ENCODE measurements around the gene PLCE1. TPM values are rescaled to one million over a fixed set of nuclear protein-coding genes. Genes with fewer than 3 reads are reported as not detected.

The PLCE1 gene
- total RNA-seq, 4 donors from 2014 or later = 17.7 to 26.7 (median 20.8) TPM

GRCh38 chr10:94013331-94013760, 19.6 kb downstream of the PLCE1 start:
- WGBS = 68% methylated on average over 1 of the region's 1 CpG
- TF ChIP-seq CTCF (IDR thresholded peaks at IDR 0.05) = no peak
- no peak for TF ChIP-seq EP300 (IDR thresholded peaks at IDR 0.05)
- no peak for TF ChIP-seq POLR2A (IDR thresholded peaks at IDR 0.05; ENCODE audit: low read depth)
- TF ChIP-seq POLR2AphosphoS5 (IDR thresholded peaks at IDR 0.05) = no peak
- no peak for DNase-seq (ENCODE audit: extremely low spot score)
- H3K4me1 ChIP-seq = no peaks in the 10 kb centered on the region
- H3K4me3 ChIP-seq = no peak overlapping the region
- no peak overlapping the region for H3K27ac ChIP-seq (replicated peaks in 1 of 4)
- intact Hi-C loops (cut with DNase I) = no loop called here
- no peaks in the 10 kb centered on the region for H3K36me3 ChIP-seq
- no peaks in the 10 kb centered on the region for H3K9me3 ChIP-seq
- H3K27me3 ChIP-seq = no peaks in the 10 kb centered on the region

- H3K9me3 ChIP-seq = no peaks in the 10 kb centered on the region
- H3K27ac ChIP-seq (replicated peaks in 1 of 4) = no peak overlapping the region
- 86% methylated on average over 3 of the region's 3 CpGs for WGBS
- TF ChIP-seq CTCF (IDR thresholded peaks at IDR 0.05) (no peak), POLR2A (IDR thresholded peaks at IDR 0.05; ENCODE audit: low read depth) (no peak), POLR2AphosphoS5 (IDR thresholded peaks at IDR 0.05) (no peak), EP300 (IDR thresholded peaks at IDR 0.05) (no peak)
- no peaks in the 10 kb centered on the region for H3K36me3 ChIP-seq
- H3K27me3 ChIP-seq = no peaks in the 10 kb centered on the region
- no peaks in the 10 kb centered on the region for H3K4me1 ChIP-seq
- no peak overlapping the region for H3K4me3 ChIP-seq
- no peak for DNase-seq (ENCODE audit: extremely low spot score)
- intact Hi-C loops (cut with DNase I) = no loop called here
Observed at GRCh38 chr10:94014304-94014703, 20.6 kb downstream of the PLCE1 start.

GRCh38 chr10:94016727-94017714, 23.3 kb downstream of the PLCE1 start:
- Histone ChIP-seq H3K27me3 (no peaks in the 10 kb centered on the region), H3K9me3 (no peaks in the 10 kb centered on the region), H3K27ac (replicated peaks in 1 of 4) (no peak overlapping the region), H3K36me3 (no peaks in the 10 kb centered on the region), H3K4me1 (no peaks in the 10 kb centered on the region), H3K4me3 (no peak overlapping the region)
- WGBS = 76% methylated on average over 3 of the region's 3 CpGs
- TF ChIP-seq EP300 (IDR thresholded peaks at IDR 0.05) = no peak
- no peak for TF ChIP-seq POLR2AphosphoS5 (IDR thresholded peaks at IDR 0.05)
- TF ChIP-seq POLR2A (IDR thresholded peaks at IDR 0.05; ENCODE audit: low read depth) = no peak
- TF ChIP-seq CTCF (IDR thresholded peaks at IDR 0.05) = no peak
- DNase-seq (ENCODE audit: extremely low spot score) = no peak
- intact Hi-C loops (cut with DNase I) = no loop called here

- no peaks in the 10 kb centered on the region for H3K4me1 ChIP-seq
- no peaks in the 10 kb centered on the region for H3K27me3 ChIP-seq
- H3K4me3 ChIP-seq = no peak overlapping the region
- 77% methylated on average over 3 of the region's 3 CpGs for WGBS
- no peak for DNase-seq (ENCODE audit: extremely low spot score)
- H3K9me3 ChIP-seq = no peaks in the 10 kb centered on the region
- no peaks in the 10 kb centered on the region for H3K36me3 ChIP-seq
- no peak overlapping the region for H3K27ac ChIP-seq (replicated peaks in 1 of 4)
- intact Hi-C loops (cut with DNase I) = no loop called here
- TF ChIP-seq POLR2A (IDR thresholded peaks at IDR 0.05; ENCODE audit: low read depth) = no peak
- no peak for TF ChIP-seq EP300 (IDR thresholded peaks at IDR 0.05)
- TF ChIP-seq POLR2AphosphoS5 (IDR thresholded peaks at IDR 0.05) = no peak
- TF ChIP-seq CTCF (IDR thresholded peaks at IDR 0.05) = no peak
Observed at GRCh38 chr10:94018107-94018506, 24.4 kb downstream of the PLCE1 start.

Measured in esophagus muscularis mucosa (tissue), 4 donors.